HG03066 (cell line): Measurements from ENCODE around the gene ISYNA1.

Source experiments
- ATAC-seq: cut with Tn5 transposase; IDR thresholded peaks from one replicate; pipeline ENCODE4 v1.9.1; 2021; ENCODE audit warnings: low read depth; ENCODE audit not compliant: unreplicated experiment

The ISYNA1 gene

GRCh38 chr19:18437491-18438330 is at the start of gene ISYNA1:
ISYNA1 (minus strand) TSS chr19:18438133; CDS start chr19:18437979, 154 bp downstream.
- ATAC-seq: no peak

- ATAC-seq: no peak
Measured at GRCh38 chr19:18486746-18487145, 48.8 kb upstream of the ISYNA1 start.

GRCh38 chr19:18484992-18485391 is 47.1 kb upstream of the ISYNA1 start:
- no peak for ATAC-seq

- no peak for ATAC-seq
Measured at GRCh38 chr19:18483119-18483890, 45.4 kb upstream of the ISYNA1 start.

GRCh38 chr19:18481505-18482222 is 43.7 kb upstream of the ISYNA1 start:
- no peak for ATAC-seq

GRCh38 chr19:18480006-18480691 is 42.2 kb upstream of the ISYNA1 start:
- ATAC-seq: no peak

GRCh38 chr19:18478545-18479311 is 40.8 kb upstream of the ISYNA1 start:
- peak; percentile 73 for ATAC-seq

GRCh38 chr19:18477974-18478373 is 40.0 kb upstream of the ISYNA1 start:
- no peak for ATAC-seq

GRCh38 chr19:18477042-18477779 is 39.3 kb upstream of the ISYNA1 start:
- no peak for ATAC-seq

- no peak for ATAC-seq
Measured at GRCh38 chr19:18476507-18477041, 38.6 kb upstream of the ISYNA1 start.

GRCh38 chr19:18475762-18476331 is 37.9 kb upstream of the ISYNA1 start:
- ATAC-seq: no peak

- no peak for ATAC-seq
Measured at GRCh38 chr19:18475004-18475453, 37.1 kb upstream of the ISYNA1 start.

- ATAC-seq: no peak
Measured at GRCh38 chr19:18474366-18474887, 36.5 kb upstream of the ISYNA1 start.

- ATAC-seq: no peak
Measured at GRCh38 chr19:18473706-18474087, 35.8 kb upstream of the ISYNA1 start.

- no peak for ATAC-seq
Measured at GRCh38 chr19:18473003-18473705, 35.2 kb upstream of the ISYNA1 start.

GRCh38 chr19:18470787-18471186 is 32.9 kb upstream of the ISYNA1 start:
- no peak for ATAC-seq

GRCh38 chr19:18469069-18469846 is 31.3 kb upstream of the ISYNA1 start:
- no peak for ATAC-seq
